GM19324 (cell line): ENCODE results near the gene DYNLT2B.
"Not testable (repeated sequence)": the region's sequence is repeated elsewhere in the genome, so short reads cannot be mapped to it uniquely, and the experiment has no call there.

Experiments
- ATAC-seq: cut with Tn5 transposase; IDR thresholded peaks from one replicate; pipeline ENCODE4 v1.9.1; 2021; ENCODE audit warnings: mild to moderate bottlenecking, moderate library complexity; ENCODE audit not compliant: unreplicated experiment, low FRiP score

DYNLT2B gene

DNA sequence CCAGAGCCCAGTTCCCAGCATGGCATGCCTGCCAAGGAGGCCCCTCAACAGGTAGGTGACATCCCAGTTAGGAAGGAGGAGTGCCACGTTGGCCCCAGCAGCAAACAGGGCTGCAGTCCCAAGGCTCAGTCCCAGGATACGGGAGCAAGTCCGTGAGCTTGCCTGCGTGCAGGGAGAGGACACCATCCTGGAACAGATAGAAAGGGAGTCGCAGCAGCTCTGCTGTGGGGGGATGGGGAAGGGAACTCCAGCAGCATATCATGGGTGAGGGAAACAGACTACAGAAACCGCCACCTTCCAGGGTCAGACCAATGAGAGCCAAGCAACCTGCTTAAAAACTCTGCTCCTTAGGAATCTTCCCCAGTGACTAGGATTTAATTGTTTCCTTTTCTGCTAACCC lies 9.4 kb upstream of the DYNLT2B start:
- ATAC-seq: no peak

DNA sequence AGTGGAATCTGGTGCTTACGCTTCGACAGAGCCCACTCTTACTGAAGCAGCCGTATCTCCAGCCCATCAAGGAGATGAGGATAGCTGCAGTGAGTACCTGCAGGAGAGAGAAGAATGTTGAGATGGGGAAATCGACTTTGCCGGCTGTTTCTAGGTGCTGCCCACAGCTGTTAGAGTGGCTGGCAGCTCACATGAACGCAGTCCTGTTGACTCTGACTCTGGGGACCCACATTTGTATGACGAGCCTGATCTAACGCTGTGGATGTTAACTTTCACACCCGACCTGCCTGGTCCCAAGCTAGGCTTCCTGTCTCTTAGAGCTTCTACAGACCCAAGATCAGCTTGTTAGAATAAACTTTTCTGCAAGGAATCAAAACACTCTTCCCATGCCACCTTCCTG lies 8.9 kb upstream of the DYNLT2B start:
- ATAC-seq: no peak

DNA sequence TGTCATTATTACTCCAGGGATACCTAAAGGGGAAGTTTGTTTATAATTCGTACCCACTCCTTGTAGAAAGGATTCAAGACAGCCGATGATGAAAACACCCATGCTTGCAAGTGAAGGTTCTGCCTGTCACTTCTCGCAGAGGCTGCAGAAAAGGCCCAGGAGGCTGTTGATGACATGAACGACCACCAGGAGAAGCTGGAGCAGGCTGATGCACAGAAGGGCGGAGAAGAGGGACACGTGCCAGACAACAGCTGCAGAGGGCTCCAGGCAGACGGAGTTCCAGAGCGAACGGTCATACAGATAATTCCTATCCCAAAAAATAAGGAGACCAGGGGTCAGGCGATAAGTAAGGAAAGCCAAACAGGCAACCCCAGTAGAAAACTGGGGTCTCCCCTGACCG lies 5.7 kb upstream of the DYNLT2B start:
- no peak for ATAC-seq

DNA sequence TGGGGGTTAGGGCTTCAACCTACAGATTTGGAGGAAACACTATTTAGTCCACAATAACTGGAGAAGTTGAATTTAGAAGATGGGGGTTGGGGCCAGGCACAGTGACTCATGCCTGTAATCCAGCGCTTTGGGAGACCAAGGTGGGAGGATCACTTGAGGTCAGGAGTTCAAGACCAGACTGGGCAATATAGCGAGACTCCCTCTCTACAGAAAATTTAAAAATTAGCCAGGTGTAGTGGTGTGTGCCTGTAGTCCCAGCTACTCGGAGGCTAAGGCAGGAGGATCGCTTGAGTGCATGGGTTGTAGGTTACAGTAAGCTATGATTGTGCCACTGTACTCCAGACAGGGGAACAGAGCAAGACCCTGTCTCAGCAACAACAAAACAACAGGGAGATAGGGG lies 5.0 kb upstream of the DYNLT2B start:
- no peak for ATAC-seq

DNA sequence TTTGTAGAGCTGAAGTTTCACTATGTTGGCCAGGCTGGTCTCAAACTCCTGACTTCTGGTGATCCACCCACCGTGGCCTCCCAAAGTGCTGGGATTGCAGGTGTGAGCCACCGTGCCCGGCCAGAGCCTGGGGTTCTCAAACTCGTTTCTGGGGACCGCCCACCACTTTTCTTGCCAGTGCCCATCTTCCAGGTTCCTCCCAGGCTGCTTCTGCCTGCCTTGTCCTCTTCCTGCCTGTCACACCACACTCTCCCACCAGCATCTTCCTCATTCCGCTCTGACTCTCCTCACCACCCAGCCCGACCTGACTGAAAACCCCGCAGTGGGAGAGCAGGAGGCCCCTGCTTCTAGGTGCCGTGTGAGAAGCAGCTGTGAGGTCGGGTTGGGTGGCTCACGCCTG lies 3.1 kb upstream of the DYNLT2B start:
- ATAC-seq: no peak

DNA sequence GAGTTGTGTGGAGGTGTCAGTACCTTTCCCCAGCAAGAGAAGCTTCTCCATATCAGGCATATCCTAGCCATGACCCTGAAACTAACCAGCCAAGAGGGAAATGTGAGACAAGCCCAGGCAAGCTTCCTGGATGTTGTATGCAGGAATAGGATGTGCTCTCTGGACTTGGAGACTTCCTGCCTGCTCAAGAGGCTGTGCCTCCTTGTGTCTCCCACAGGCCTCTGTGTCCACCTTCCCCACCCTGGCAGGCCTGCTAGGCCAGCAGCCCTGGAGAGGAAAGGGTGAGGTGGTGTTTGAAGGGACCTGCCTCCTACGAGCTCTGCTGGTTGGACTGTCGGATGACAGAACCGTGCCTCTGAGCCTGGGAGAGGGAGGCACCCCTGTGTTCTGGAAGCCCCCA lies 2.1 kb upstream of the DYNLT2B start:
- no peak for ATAC-seq

DNA sequence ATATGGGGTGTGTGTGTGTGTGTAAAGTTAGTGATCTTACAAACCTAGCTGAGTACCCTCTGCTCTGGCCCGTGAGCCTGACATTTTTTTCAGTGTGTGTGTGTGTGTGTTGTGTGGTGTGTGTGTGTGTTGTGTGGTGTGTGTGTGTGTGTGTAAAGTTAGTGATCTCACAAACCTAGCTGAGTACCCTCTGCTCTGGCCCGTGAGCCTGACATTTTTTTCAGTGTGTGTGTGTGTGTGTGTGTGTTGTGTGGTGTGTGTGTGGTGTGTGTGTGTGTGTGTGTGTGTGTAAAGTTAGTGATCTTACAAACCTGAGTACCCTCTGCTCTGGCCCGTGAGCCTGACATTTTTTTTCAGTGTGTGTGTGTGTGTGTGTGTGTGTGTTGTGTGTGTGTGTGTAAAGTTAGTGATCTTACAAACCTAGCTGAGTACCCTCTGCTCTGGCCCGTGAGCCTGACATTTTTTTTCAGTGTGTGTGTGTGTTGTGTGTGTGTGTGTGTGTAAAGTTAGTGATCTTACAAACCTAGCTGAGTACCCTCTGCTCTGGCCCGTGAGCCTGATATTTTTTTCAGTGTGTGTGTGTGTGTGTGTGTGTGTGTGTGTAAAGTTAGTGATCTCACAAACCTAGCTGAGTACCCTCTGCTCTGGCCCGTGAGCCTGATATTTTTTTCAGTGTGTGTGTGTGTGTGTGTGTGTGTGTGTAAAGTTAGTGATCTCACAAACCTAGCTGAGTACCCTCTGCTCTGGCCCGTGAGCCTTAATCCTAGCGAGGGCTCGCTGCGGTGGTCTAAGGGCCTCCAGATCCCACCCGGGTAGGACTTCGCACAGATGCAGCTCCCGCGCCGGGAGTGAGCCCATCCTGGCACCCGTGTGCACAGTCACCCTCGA lies 997 bp downstream of the DYNLT2B start:
- not testable (repeated sequence) for ATAC-seq

DNA sequence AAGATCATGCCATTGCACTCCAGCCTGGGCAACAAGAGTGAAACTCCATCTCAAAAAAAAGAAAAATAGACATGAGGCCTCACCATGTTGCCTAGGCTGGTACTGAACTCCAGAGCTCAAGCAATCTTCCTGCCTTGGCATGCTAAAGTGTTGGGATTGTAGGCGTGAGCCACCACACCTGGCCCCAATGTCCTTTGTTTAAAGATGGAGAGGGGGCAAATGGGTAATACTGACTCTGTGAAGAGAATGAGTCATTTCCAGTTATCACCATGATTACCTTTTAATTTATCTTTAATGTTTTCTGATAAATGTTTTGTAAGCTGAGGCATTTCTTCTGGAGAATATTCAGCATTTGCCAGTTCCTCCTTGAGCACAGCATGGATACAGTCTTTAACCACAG lies 2.2 kb downstream of the DYNLT2B start:
- no peak for ATAC-seq

DNA sequence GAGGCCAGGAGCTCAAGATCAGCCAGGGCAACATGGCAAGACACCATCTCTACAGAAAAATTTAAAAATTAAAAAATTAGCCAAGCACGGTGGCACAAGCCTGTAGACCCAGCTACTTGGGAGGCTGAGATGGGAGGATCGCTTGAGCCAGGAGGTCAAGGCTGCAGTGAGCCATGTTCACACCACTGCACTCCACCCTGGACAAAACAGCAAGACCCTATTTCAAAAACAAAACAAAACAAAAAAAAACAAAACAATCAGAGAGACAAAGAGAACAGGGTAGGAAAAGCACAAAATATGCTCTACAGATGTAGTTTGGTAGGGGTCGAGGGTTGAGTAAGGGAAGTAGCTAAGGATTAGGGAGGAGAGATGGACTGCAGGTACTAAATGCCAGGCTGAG lies 3.4 kb downstream of the DYNLT2B start:
- no peak for ATAC-seq

DNA sequence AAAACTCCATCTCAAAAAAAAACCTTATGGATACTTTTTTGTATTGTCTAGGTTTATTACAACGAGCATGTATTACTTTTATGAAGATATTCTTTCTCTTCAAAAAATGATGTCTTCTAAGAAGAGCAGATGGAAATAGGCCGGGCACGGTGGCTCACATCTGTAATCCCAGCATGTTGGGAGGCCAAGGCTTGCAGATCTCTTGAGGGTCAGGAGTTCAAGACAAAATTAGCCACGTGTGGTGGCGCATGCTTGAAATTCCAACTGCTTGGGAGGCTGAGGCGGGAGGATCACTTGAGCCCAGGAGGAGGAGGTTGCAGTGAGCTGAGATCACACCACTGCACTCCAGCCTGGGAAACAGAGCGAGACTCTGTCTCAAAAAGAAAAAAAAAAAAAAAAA lies 4.0 kb downstream of the DYNLT2B start:
- not testable (repeated sequence) for ATAC-seq

DNA sequence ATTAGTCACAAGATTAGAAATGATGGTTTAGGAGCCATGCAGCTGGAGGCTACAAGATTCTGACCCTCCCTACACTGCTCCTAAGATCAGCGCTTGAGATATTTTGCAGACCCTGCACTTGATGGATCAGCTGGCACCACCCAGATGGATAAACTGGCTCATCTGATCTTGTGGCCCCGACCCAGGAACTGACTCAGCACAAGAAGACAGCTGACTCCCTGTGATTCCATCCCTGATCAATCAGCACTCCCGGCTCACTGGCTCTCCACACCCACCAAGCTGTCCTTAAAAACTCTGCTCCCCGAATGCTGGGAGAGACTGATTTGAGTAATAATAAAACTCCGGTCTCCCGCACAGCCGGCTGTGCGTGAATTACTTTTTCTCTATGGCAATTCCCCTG lies 15.1 kb downstream of the DYNLT2B start:
- ATAC-seq: not testable (repeated sequence)

DNA sequence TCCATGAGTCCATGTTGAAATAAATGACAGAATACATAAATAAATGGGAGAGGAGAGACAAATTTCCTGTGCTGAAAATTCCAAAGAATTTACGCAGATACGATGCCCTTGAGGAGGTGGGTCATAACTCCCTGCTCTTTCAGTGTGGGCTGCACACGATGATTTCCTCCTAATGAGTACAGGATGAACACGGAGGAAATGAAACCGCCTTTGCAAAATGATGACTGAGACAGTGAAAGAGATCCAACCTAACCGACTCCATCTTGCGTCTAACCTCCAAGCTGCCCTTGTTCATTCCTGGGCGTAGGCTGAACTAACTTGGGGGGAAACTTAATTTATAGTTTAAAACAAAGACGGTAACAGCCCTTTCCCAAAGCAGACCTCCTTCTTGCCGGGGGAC lies 15.5 kb downstream of the DYNLT2B start:
- ATAC-seq: not testable (repeated sequence)

DNA sequence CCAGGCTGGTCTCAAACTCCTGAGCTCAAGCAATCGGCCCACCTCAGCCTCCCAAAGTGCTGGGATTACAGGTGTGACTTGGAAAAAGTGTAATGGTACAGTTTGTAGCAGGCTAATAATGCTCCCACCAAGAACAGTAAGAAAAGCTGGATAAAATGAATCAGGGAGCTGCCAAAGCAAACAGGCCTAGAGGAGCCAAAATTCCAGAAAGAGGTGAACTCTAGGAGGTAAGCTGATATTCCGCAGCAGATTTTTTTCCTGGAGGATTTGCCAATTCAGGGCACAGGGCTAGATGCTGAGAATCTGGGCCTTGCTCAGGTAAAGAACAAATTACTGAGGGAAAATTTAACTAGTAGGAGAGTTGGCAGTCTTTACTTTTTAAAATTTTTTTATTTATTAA lies 19.5 kb downstream of the DYNLT2B start:
- ATAC-seq: no peak

DNA sequence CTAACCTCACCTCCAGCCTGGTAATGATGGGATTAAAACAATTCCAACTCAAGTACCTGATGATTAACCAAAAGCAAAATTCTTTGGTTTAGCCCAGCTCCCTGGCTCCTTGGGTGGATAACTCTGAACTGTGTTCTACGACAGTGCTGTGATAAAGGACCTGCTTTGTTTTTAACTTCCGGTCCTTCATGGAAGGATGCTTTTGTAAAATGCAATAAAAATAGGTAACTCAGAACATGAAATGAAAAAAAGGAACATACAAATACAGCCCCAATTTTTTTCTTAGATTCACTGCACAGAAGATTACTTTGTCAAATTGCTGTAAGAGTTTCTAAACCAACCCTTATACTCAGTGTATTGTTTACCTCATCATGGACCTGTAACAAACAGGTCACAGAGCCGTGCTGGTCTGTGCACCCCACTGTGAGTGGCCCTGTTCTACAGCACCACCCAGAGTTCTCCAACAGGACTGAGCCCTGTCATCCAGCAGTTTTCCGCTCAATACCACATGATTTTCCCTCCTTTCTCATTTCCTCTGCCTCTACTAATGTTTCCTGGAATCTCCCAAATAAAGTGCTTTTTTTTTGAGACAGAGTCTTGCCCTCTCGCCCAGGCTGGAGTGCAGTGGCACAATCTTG lies 25.6 kb downstream of the DYNLT2B start:
- ATAC-seq: no peak

DNA sequence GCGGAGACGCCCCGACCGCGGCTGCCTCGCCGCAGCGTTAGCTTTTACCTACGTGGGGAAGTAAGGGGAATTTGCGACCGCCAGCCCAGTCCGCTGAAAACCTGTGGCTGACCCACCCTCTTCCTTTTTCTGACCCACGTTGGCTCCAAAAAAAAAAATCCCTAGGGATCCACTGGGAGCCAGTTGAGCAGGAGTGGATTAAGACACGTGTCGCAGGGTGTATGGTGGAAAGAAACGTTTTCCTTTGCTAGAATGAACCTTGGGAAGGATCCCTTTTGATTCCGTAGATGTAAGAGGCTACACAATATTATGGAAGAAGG lies 29.9 kb downstream of the DYNLT2B start:
- ATAC-seq: no peak

DNA sequence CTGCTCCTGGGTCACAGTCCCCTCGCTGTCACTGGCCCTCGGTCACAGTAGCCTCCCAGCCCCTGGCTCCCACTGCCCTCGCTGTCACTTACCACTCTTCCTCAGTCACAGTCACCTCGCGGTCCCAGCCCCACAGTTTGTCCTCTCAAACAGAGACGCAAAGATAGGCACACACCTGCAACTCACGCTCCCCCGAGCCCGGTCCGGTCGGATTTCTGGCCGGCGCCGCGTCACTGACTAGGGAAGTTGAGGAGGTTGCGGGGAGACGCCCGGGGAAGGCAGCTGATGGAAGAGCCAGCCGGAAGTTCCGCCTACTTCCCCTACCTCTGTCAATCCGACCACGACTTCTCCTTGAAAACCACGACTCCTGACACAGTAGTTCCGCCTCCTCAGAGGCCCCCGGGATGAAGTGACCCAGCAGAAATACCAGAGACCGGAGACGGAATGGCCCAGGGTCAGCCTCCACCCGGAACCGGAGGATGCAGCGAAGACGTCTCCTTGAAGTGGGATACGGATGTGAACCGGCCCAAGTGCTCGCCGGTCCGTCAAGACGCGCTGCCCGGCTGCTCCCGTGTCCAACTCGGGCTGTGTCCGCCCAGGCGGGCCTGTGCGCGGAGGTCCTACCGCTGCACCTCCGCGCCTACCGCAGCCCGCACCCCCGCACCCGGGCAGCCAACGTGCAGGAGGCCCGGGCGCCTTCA lies 30.4 kb downstream of the DYNLT2B start, which contains the start of gene PCYT1A:
Gene PCYT1A, minus strand, starts transcription at position 287 of the 701 bp plus-strand sequence. CDS start 17,195 bp downstream, outside the sequence.
- ATAC-seq: peak; percentile 83

DNA sequence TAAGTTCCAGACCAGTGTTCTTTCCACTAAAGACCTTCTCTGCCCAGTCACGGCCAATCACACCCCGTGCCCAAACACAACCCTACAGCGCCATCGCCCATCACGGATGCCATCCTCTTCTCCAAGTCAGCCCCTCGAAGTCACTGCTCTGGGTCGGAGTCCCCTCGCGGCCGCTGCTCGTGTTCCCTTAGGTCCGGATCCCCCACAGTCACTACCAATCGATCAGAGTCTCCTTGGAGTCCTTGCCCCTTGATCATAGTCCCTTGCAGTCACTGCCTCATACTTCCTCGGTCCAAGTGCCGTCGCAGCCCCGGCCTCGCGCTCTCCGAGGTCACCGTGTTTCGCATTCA lies 31.0 kb downstream of the DYNLT2B start:
- peak; percentile 7 for ATAC-seq

DNA sequence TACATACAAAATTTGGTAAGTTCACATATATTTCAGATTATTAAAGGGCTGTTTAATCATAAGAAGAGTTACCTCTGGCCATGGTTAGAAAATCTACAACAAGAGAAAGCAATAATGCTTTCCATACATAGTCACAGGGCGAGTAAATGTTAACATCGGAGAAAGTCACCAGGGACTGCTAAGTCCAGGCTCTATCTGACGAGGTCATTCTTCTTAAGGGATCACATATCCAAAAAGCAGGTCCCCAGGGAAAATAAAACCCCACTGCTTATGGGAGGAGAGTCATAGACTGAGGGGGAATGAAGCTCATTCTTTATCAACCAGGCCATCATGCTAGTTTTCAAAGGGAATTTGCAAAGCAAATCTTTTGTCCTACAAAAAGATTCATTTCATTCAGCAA lies 33.6 kb downstream of the DYNLT2B start:
- ATAC-seq: no peak

DNA sequence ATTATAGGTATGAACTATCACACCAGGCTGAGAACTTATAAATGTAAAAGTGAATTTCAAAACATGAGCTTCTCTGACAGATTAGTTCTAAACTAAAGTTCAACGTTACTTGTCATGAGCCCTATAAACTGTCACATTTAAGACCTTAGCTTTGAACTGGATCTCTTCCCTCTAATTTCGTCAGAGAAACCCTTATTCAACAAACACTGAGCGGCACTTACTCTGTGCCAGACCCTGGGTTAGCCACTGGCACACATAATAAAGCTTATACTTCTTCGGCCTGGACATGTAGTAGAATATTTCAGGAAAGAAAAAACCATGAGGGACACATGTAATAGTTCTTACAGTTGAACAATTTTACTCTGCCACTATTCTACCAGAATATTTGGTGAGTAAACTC lies 36.1 kb downstream of the DYNLT2B start:
- ATAC-seq: no peak

DNA sequence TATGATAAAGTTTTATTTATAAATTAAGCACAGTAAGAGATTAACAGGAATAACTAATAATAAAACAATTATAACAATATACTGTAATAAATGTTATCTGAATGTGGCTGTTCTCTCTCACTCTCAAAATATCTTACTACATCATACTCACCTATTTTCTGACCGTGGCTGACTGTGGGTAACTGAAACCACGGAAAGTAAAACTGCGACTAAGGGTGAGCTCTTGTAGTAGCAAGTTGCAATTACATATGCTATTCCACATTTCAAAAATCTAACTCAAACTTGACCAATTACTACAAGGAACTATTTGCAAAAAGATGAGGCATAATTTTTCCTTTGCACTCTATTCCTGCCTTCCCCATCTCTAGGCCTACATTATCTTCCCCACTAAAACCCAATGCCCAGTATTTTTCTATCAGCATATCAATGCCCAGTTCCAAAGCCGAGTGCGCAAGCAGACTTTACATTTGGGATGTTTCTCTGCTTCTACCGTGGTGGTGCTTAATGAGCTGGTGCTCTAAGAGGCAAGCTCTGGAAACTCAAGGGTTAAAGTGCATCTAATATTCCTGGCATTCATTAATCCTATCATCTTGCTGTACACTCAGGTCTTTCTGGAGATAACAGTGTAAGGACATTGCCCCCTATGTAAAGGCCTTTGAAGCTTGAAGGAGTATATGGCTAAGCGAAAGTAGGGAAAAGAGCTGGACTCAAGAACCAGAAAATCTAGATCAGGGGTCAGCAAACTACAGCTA lies 37.2 kb downstream of the DYNLT2B start:
- no peak for ATAC-seq

DNA sequence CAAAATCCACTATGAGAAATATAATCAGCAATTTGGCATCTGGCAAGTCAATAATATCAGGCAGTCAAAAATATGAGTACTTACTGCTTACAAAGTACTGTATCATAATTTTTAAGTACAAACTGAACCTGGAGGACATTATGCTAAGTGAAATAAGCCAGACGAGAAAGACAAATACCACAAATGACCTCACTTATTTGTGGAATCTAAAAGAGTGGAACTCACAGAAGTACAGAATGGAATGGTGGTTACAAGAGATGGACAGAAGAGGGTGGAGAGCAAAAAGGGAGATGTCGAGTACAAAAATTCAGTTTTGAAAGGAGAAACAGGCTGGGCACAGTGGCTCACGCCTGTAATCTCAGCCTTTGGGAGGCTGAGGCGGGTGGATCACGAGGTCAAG lies 42.9 kb downstream of the DYNLT2B start:
- ATAC-seq: no peak
